Measurements from ENCODE around the gene MPL. TPM values are rescaled to one million over a fixed set of nuclear protein-coding genes. Genes with fewer than 3 reads are reported as not detected.

Gene MPL
- total and polyA plus RNA-seq, 2 experiments from 2014 or later, result 0.16 TPM; not detected in 1

DNA sequence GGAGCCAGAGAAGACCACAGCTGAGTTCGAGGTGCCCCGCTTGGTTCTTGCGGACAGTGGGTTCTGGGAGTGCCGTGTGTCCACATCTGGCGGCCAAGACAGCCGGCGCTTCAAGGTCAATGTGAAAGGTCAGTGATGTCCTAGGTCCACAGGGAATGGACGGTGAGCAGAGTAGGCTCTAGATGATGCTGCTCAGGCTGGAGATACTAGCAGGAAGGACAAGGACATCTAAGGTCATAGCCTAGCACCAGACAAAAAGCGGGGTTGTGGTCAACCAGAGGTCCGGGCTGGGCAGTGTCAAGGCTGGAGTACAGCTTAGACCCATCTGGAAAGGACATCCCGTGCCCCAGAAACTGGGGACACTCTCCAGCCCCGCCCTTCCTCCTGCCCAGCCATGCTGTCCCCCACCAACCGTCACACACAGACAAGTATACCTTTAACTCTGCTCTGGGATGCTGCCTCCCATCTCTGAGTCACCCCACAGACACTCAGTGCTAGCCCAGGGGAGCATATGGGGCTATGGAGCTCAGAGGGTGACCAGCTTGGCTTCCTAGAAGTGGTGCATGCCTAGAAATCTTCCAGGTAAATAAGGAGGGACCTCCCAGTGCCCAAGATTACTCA, 28.1 kb upstream of the MPL start:
- no peaks in the 10 kb centered on the region for H3K27me3 ChIP-seq
- no peak overlapping the region for H3K27ac ChIP-seq
- H3K4me1 ChIP-seq (ENCODE audit: insufficient read depth), result peaks cover under 1% of the 10 kb centered on the region
- H3K9me3 ChIP-seq (ENCODE audit: low read depth), result no peaks in the 10 kb centered on the region
- H2AFZ ChIP-seq, result no peak overlapping the region
- WGBS (ENCODE audit: low lambda C conversion rate, missing lambda C conversion rate), result 94% methylated on average over 13 of the region's 13 CpGs
- H3K9me2 ChIP-seq (replicated peaks; ENCODE audit: insufficient read depth), result no peaks in the 10 kb centered on the region
- TF ChIP-seq EZH2 (IDR thresholded peaks at IDR 0.05; ENCODE audit: borderline replicate concordance), result no peak
- TF ChIP-seq, protein P1, sequence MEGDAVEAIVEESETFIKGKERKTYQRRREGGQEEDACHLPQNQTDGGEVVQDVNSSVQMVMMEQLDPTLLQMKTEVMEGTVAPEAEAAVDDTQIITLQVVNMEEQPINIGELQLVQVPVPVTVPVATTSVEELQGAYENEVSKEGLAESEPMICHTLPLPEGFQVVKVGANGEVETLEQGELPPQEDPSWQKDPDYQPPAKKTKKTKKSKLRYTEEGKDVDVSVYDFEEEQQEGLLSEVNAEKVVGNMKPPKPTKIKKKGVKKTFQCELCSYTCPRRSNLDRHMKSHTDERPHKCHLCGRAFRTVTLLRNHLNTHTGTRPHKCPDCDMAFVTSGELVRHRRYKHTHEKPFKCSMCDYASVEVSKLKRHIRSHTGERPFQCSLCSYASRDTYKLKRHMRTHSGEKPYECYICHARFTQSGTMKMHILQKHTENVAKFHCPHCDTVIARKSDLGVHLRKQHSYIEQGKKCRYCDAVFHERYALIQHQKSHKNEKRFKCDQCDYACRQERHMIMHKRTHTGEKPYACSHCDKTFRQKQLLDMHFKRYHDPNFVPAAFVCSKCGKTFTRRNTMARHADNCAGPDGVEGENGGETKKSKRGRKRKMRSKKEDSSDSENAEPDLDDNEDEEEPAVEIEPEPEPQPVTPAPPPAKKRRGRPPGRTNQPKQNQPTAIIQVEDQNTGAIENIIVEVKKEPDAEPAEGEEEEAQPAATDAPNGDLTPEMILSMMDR (IDR thresholded peaks at IDR 0.05; ENCODE audit: poor library complexity), result no peak
- no peak for TF ChIP-seq EZH2phosphoT487 (IDR thresholded peaks at IDR 0.05; ENCODE audit: low read depth, severe bottlenecking, unreplicated experiment)
- no peaks in the 10 kb centered on the region for H4K20me1 ChIP-seq (ENCODE audit: insufficient read depth, poor library complexity, severe bottlenecking)
- H3K36me3 ChIP-seq (replicated peaks; ENCODE audit: insufficient read depth, low read depth), result no peaks in the 10 kb centered on the region
- no peak for DNase-seq (ENCODE audit: low spot score)
- H3K4me3 ChIP-seq, result no peak overlapping the region
- H3K4me2 ChIP-seq, result no peak overlapping the region
- H3K79me2 ChIP-seq, result no peaks in the 10 kb centered on the region

DNA sequence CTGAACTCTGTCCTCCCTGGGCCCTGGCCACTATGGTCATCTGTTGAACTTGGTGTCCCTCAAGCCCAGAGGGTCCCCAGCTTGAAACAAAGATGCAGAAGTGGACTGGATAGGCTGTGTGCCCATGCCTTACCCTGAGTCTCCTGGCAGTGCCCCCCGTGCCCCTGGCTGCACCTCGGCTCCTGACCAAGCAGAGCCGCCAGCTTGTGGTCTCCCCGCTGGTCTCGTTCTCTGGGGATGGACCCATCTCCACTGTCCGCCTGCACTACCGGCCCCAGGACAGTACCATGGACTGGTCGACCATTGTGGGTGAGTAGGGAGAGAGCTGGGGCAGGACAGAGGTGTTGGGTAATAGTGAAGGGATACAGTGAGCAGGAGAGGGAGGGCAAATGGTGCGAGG, 26.1 kb upstream of the MPL start:
- H3K9me3 ChIP-seq (ENCODE audit: low read depth), result no peaks in the 10 kb centered on the region
- WGBS (ENCODE audit: low lambda C conversion rate, missing lambda C conversion rate), result 91% methylated on average over 9 of the region's 9 CpGs
- DNase-seq (ENCODE audit: low spot score), result no peak
- H3K4me1 ChIP-seq (ENCODE audit: insufficient read depth), result no peaks in the 10 kb centered on the region
- no peak overlapping the region for H3K4me2 ChIP-seq
- no peaks in the 10 kb centered on the region for H3K36me3 ChIP-seq (replicated peaks; ENCODE audit: insufficient read depth, low read depth)
- H3K9me2 ChIP-seq (replicated peaks; ENCODE audit: insufficient read depth), result no peaks in the 10 kb centered on the region
- no peaks in the 10 kb centered on the region for H3K27me3 ChIP-seq
- H3K27ac ChIP-seq, result no peak overlapping the region
- no peak overlapping the region for H3K4me3 ChIP-seq
- TF ChIP-seq, protein P1 (IDR thresholded peaks at IDR 0.05; ENCODE audit: poor library complexity), result no peak
- H2AFZ ChIP-seq, result no peak overlapping the region
- H3K79me2 ChIP-seq, result no peaks in the 10 kb centered on the region
- no peaks in the 10 kb centered on the region for H4K20me1 ChIP-seq (ENCODE audit: insufficient read depth, poor library complexity, severe bottlenecking)

DNA sequence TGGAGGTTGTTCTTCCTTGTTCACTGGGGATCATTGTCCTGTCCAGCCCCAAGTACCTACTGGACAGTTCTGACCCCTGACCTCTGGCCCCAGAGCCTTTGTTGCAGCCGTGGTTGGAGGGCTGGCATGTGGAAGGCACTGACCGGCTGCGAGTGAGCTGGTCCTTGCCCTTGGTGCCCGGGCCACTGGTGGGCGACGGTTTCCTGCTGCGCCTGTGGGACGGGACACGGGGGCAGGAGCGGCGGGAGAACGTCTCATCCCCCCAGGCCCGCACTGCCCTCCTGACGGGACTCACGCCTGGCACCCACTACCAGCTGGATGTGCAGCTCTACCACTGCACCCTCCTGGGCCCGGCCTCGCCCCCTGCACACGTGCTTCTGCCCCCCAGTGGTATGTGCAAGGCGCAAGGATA, 25.4 kb upstream of the MPL start:
- no peaks in the 10 kb centered on the region for H3K9me2 ChIP-seq (replicated peaks; ENCODE audit: insufficient read depth)
- H3K4me2 ChIP-seq, result no peak overlapping the region
- no peak overlapping the region for H3K27ac ChIP-seq
- H3K4me3 ChIP-seq, result no peak overlapping the region
- no peaks in the 10 kb centered on the region for H3K79me2 ChIP-seq
- 93% methylated on average over 19 of the region's 19 CpGs for WGBS (ENCODE audit: low lambda C conversion rate, missing lambda C conversion rate)
- no peaks in the 10 kb centered on the region for H4K20me1 ChIP-seq (ENCODE audit: insufficient read depth, poor library complexity, severe bottlenecking)
- H3K27me3 ChIP-seq, result no peaks in the 10 kb centered on the region
- DNase-seq (ENCODE audit: low spot score), result no peak
- no peak overlapping the region for H2AFZ ChIP-seq
- H3K4me1 ChIP-seq (ENCODE audit: insufficient read depth), result no peaks in the 10 kb centered on the region
- H3K36me3 ChIP-seq (replicated peaks; ENCODE audit: insufficient read depth, low read depth), result no peaks in the 10 kb centered on the region
- no peaks in the 10 kb centered on the region for H3K9me3 ChIP-seq (ENCODE audit: low read depth)
- no peak for TF ChIP-seq EZH2phosphoT487 (IDR thresholded peaks at IDR 0.05; ENCODE audit: low read depth, severe bottlenecking, unreplicated experiment)
- no peak for TF ChIP-seq EZH2 (IDR thresholded peaks at IDR 0.05; ENCODE audit: borderline replicate concordance)
- TF ChIP-seq, protein P1 (IDR thresholded peaks at IDR 0.05; ENCODE audit: poor library complexity), result no peak

All from hepatocyte (in vitro differentiated cells).